HEK293 (cell line): ENCODE data around the gene DPF3.

ENCODE experiments used
- CTCF ChIA-PET: fragments of 350-600 bp; formaldehyde crosslinking; extraction: SDS; loops from one replicate; lab custom pipeline; 2021; ENCODE audit warnings: antibody characterized with exemption; lab: Yijun Ruan, JAX
- POLR2A ChIA-PET: fragments of 300-600 bp; formaldehyde crosslinking; extraction: SDS; loops from one replicate; lab custom pipeline; 2020; ENCODE audit warnings: antibody characterized with exemption, inconsistent platforms; lab: Yijun Ruan, JAX
- H3K27ac ChIP-seq: fragments of 200-500 bp; sonication (Bioruptor generic); 2 replicates; pipeline ENCODE4 v1.5.1; 2014; ENCODE audit warnings: low read depth, low read length, control low read depth, inconsistent platforms; ENCODE audit errors: extremely low read depth
- H3K36me3 ChIP-seq, 2 experiments: fragments of 200-500 bp in 1 of 2; sonication (Bioruptor generic) in 1 of 2; 1 replicate in 1 of 2; 2 replicates in 1 of 2; pipeline ENCODE4 v1.5.1; 2014 to 2017; ENCODE audit warnings: inconsistent platforms in 2 of 2, low read length in 2 of 2; ENCODE audit not compliant: control insufficient read depth in 2 of 2, insufficient read depth in 1 of 2
- H3K4me1 ChIP-seq: fragments of 200-500 bp; sonication (Bioruptor generic); 2 replicates; pipeline ENCODE4 v1.5.1; 2014; ENCODE audit warnings: mild to moderate bottlenecking, low read length, inconsistent platforms; ENCODE audit not compliant: control insufficient read depth, insufficient read depth
- H3K4me3 ChIP-seq: 2 replicates; pipeline ENCODE4 v1.5.1; 2011; ENCODE audit warnings: low read depth, mild to moderate bottlenecking, control low read depth, low read length, moderate library complexity
- H3K9me3 ChIP-seq: fragments of 200-500 bp; sonication (Bioruptor generic); 2 replicates; pipeline ENCODE4 v1.5.1; 2014; ENCODE audit warnings: low read depth, low read length, inconsistent platforms; ENCODE audit not compliant: control insufficient read depth, insufficient read depth
- BCL11B ChIP-seq: fragments of 450-650 bp; formaldehyde crosslinking; IDR thresholded peaks from 2 replicates; pipeline ENCODE4 v1.5.1; 2016; ENCODE audit warnings: low read depth, missing biosample characterization, missing genetic modification characterization
- CTCF ChIP-seq: fragments of 450-650 bp; formaldehyde crosslinking; IDR thresholded peaks from 2 replicates; pipeline ENCODE4 v1.5.1; 2016; ENCODE audit warnings: missing biosample characterization, missing genetic modification characterization
- ELK4 ChIP-seq: IDR thresholded peaks from 2 replicates; pipeline ENCODE4 v1.6.1; 2011; ENCODE audit warnings: mild to moderate bottlenecking, low read depth, low read length, borderline replicate concordance
- INSM2 ChIP-seq: fragments of 450-650 bp; formaldehyde crosslinking; IDR thresholded peaks from 2 replicates; pipeline ENCODE4 v1.5.1; 2016; ENCODE audit warnings: missing biosample characterization, missing genetic modification characterization
- SALL2 ChIP-seq: fragments of 450-650 bp; formaldehyde crosslinking; IDR thresholded peaks from 2 replicates; pipeline ENCODE4 v1.5.0; 2017; ENCODE audit warnings: missing biosample characterization, mild to moderate bottlenecking, missing genetic modification characterization, borderline replicate concordance
- TCF7L2 ChIP-seq: IDR thresholded peaks from 2 replicates; pipeline ENCODE4 v1.6.1; 2011; ENCODE audit warnings: low read depth, mild to moderate bottlenecking, inconsistent platforms, low read length, moderate library complexity, borderline replicate concordance
- ZBTB20 ChIP-seq: fragments of 450-650 bp; formaldehyde crosslinking; IDR thresholded peaks from 2 replicates; pipeline ENCODE4 v1.5.1; 2016; ENCODE audit warnings: missing biosample characterization, missing genetic modification characterization
- ZEB2 ChIP-seq: fragments of 450-650 bp; formaldehyde crosslinking; IDR thresholded peaks from 2 replicates; pipeline ENCODE4 v1.5.1; 2016; ENCODE audit warnings: missing biosample characterization, missing genetic modification characterization
- ZFP69B ChIP-seq: fragments of 450-650 bp; formaldehyde crosslinking; IDR thresholded peaks from 2 replicates; pipeline ENCODE4 v1.5.1; 2016; ENCODE audit warnings: missing biosample characterization, missing genetic modification characterization
- ZNF10 ChIP-seq: fragments of 450-650 bp; formaldehyde crosslinking; IDR thresholded peaks from 2 replicates; pipeline ENCODE4 v1.5.1; 2017; ENCODE audit warnings: missing biosample characterization, missing genetic modification characterization
- ZNF114 ChIP-seq: fragments of 450-650 bp; formaldehyde crosslinking; IDR thresholded peaks from 2 replicates; pipeline ENCODE4 v1.5.0; 2017; ENCODE audit warnings: missing biosample characterization, missing genetic modification characterization
- ZNF169 ChIP-seq: fragments of 450-650 bp; formaldehyde crosslinking; IDR thresholded peaks from 2 replicates; pipeline ENCODE4 v1.5.1; 2016; ENCODE audit warnings: missing biosample characterization, missing genetic modification characterization
- ZNF223 ChIP-seq: fragments of 450-650 bp; formaldehyde crosslinking; IDR thresholded peaks from 2 replicates; pipeline ENCODE4 v1.5.1; 2016; ENCODE audit warnings: missing biosample characterization, missing genetic modification characterization
- ZNF274 ChIP-seq, 2 experiments: fragments of 200-500 bp in 1 of 2; fragments of 450-650 bp in 1 of 2; sonication (Bioruptor generic) in 1 of 2; formaldehyde crosslinking in 1 of 2; IDR thresholded peaks; 2 replicates each; pipeline versions ENCODE4 v1.5.1 to v1.6.1; 2014 to 2016; ENCODE audit warnings: borderline replicate concordance in 1 of 2, inconsistent platforms in 1 of 2, low read length in 1 of 2, missing biosample characterization in 1 of 2, missing genetic modification characterization in 1 of 2
- ZNF292 ChIP-seq: fragments of 450-650 bp; formaldehyde crosslinking; IDR thresholded peaks from 2 replicates; pipeline ENCODE4 v1.5.1; 2016; ENCODE audit warnings: low read depth, missing biosample characterization, missing genetic modification characterization, borderline replicate concordance
- ZNF341 ChIP-seq: fragments of 450-650 bp; formaldehyde crosslinking; IDR thresholded peaks from 2 replicates; pipeline ENCODE4; 2016; ENCODE audit warnings: low read depth, missing biosample characterization, missing genetic modification characterization
- ZNF501 ChIP-seq: fragments of 450-650 bp; formaldehyde crosslinking; IDR thresholded peaks from 2 replicates; pipeline ENCODE4 v1.5.1; 2016; ENCODE audit warnings: missing biosample characterization, missing genetic modification characterization
- ZNF513 ChIP-seq: fragments of 450-650 bp; IDR thresholded peaks from 2 replicates; pipeline ENCODE4 v1.5.1; 2018; ENCODE audit warnings: missing biosample characterization, missing genetic modification characterization
- ZNF610 ChIP-seq: fragments of 450-650 bp; formaldehyde crosslinking; IDR thresholded peaks from 2 replicates; pipeline ENCODE4 v1.5.1; 2016; ENCODE audit warnings: missing biosample characterization, missing genetic modification characterization, borderline replicate concordance
- ZNF785 ChIP-seq: fragments of 450-650 bp; formaldehyde crosslinking; IDR thresholded peaks from 2 replicates; pipeline ENCODE4 v1.5.1; 2016; ENCODE audit warnings: missing biosample characterization, missing genetic modification characterization
- TF ChIP-seq, protein P1 (sequence below): fragments of 450-650 bp; formaldehyde crosslinking; IDR thresholded peaks from 2 replicates; pipeline ENCODE4 v1.5.1; 2017; ENCODE audit warnings: missing biosample characterization, missing genetic modification characterization

DPF3 gene

DNA sequence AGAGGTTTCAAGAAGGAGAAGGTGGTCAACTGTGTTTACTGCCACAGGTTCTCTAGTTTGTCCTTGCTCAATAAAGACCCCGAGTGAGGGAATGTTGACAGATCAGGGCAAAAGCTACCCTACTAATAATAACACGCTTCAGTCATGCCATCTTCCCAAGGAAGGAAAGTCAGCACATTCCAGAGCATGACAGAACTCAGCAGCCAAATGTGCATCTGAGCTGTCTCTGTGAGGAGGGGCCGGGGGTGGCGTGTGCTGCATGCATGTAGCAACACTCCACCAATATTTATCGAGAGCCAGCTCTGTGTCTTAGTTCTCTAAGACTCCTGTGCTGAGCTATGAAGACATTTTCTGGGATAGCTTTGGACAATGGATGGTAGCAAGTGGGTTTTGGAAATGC is 260.4 kb downstream of the DPF3 start:
- POLR2A ChIA-PET, result no interaction called here

GRCh38 chr14:72632727-72633126 is 261.2 kb downstream of the DPF3 start:
- TF ChIP-seq ZNF513 (no peak), SALL2 (tag by site-specific recombination) (no peak), ZNF223 (no peak), ELK4 (no peak), TCF7L2 (no peak), BCL11B (tag by site-specific recombination) (no peak), ZNF785 (tag by site-specific recombination) (no peak), ZNF274 (IDR thresholded peaks at IDR 0.05; ENCODE audit: low read length) (no peak), ZNF274 (tag by site-specific recombination; IDR thresholded peaks at IDR 0.05; ENCODE audit: borderline replicate concordance) (no peak), ZNF501 (no peak), ZEB2 (tag by site-specific recombination) (no peak), ZNF610 (tag by site-specific recombination) (no peak), ZBTB20 (no peak), ZNF114 (no peak), ZFP69B (no peak), ZNF341 (tag by site-specific recombination) (no peak), CTCF (tag by site-specific recombination) (no peak), INSM2 (no peak), ZNF169 (tag by site-specific recombination) (no peak)
- TF ChIP-seq, protein P1, sequence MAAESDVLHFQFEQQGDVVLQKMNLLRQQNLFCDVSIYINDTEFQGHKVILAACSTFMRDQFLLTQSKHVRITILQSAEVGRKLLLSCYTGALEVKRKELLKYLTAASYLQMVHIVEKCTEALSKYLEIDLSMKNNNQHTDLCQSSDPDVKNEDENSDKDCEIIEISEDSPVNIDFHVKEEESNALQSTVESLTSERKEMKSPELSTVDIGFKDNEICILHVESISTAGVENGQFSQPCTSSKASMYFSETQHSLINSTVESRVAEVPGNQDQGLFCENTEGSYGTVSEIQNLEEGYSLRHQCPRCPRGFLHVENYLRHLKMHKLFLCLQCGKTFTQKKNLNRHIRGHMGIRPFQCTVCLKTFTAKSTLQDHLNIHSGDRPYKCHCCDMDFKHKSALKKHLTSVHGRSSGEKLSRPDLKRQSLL (tag by site-specific recombination), result no peak
- ChIA-PET CTCF (no interaction called here), POLR2A (no interaction called here)
- Histone ChIP-seq H3K4me3 (no peak overlapping the region), H3K36me3 (no peaks in the 10 kb centered on the region), H3K4me1 (no peaks in the 10 kb centered on the region), H3K27ac (no peak overlapping the region), H3K9me3 (no peaks in the 10 kb centered on the region)

More for the DNA sequence above, 260.4 kb downstream of the DPF3 start:
- no peak overlapping the region for H3K4me3 ChIP-seq
- no peaks in the 10 kb centered on the region for H3K4me1 ChIP-seq
- H3K36me3 ChIP-seq, result no peaks in the 10 kb centered on the region
- no peaks in the 10 kb centered on the region for H3K9me3 ChIP-seq
- CTCF ChIA-PET, result no interaction called here
- TF ChIP-seq ZNF10 (tag by site-specific recombination), result no peak
- no peak for TF ChIP-seq ZNF292
- no peak overlapping the region for H3K27ac ChIP-seq
